Spleen (tissue), 7 donors: ENCODE results near the gene OPTN.

Experiments used
- CTCF ChIP-seq, 11 experiments: fragments of 200-600 bp in 7 of 11; fragments of 450-650 bp in 4 of 11; sonication (generic) in 4 of 11; IDR thresholded peaks in 8 of 11; conservative IDR thresholded peaks in 3 of 11; 1 replicate in 7 of 11; 2 replicates in 4 of 11; pipeline versions ENCODE4 v1.4.0 to v1.8.0; 2016 to 2021; ENCODE audit warnings: antibody characterized with exemption in 11 of 11, inconsistent platforms in 4 of 11, mild to moderate bottlenecking in 1 of 11
- POLR2AphosphoS5 ChIP-seq, 3 donors: sonication (generic); formaldehyde crosslinking; IDR thresholded peaks; one replicate each; pipeline ENCODE4 v1.5.1; 2017; ENCODE audit warnings: antibody characterized with exemption in 3 of 3
- donor health status: DM: no; HTN: no; CAD: no; lungs with moderate emphysema.
- donor health status: DM: no; HTN: no; CAD: no.
- donor health status: DM: no; HTN: no; CAD: no.

GRCh38 chr10:13146379-13146778 lies 46.4 kb downstream of the OPTN start:
- TF ChIP-seq CTCF (IDR thresholded peaks at IDR 0.05 in 8 of 11, conservative IDR thresholded peaks at IDR 0.05 in 3 of 11) (no peak), POLR2AphosphoS5 (IDR thresholded peaks at IDR 0.05) (no peak)
